GM21447 (cell line): ENCODE measurements around the gene RPL36AL.
"Not testable (repeated sequence)": the region's sequence is repeated elsewhere in the genome, so short reads cannot be mapped to it uniquely, and the experiment has no call there.

Source experiments
- ATAC-seq: cut with Tn5 transposase; IDR thresholded peaks from one replicate; pipeline ENCODE4 v1.9.1; 2021; ENCODE audit not compliant: unreplicated experiment

The RPL36AL gene

GRCh38 chr14:49620182-49621113 lies at the start of gene RPL36AL, which contains the start of gene MGAT2:
RPL36AL (minus strand) TSS chr14:49620626; CDS start chr14:49619104, 1,522 bp downstream.
MGAT2 (plus strand) TSS chr14:49620799; CDS start chr14:49621269, 470 bp downstream.
- ATAC-seq: peak; percentile 92

- ATAC-seq: no peak
Observed at GRCh38 chr14:49659526-49660455, 39.4 kb upstream of the RPL36AL start.

GRCh38 chr14:49657500-49657899 lies 37.1 kb upstream of the RPL36AL start:
- ATAC-seq: not testable (repeated sequence)

- no peak for ATAC-seq
Observed at GRCh38 chr14:49654511-49654910, 34.1 kb upstream of the RPL36AL start.

GRCh38 chr14:49653508-49653907 lies 33.1 kb upstream of the RPL36AL start:
- no peak for ATAC-seq

GRCh38 chr14:49642163-49642562 lies 21.7 kb upstream of the RPL36AL start:
- ATAC-seq: no peak

- ATAC-seq: no peak
Observed at GRCh38 chr14:49641697-49642129, 21.3 kb upstream of the RPL36AL start.

- no peak for ATAC-seq
Observed at GRCh38 chr14:49640540-49641417, 20.4 kb upstream of the RPL36AL start.

- ATAC-seq: no peak
Observed at GRCh38 chr14:49637534-49638078, 17.2 kb upstream of the RPL36AL start.

GRCh38 chr14:49636866-49637265 lies 16.4 kb upstream of the RPL36AL start:
- ATAC-seq: no peak

GRCh38 chr14:49634547-49635334 lies 14.3 kb upstream of the RPL36AL start, which contains the start of gene DNAAF2:
DNAAF2 (minus strand) TSS chr14:49635244; CDS start chr14:49635149, 95 bp downstream.
- ATAC-seq: peak; percentile 31

- ATAC-seq: peak; percentile 74
Observed at GRCh38 chr14:49633640-49634546, 13.5 kb upstream of the RPL36AL start.

GRCh38 chr14:49623941-49624839 lies 3.8 kb upstream of the RPL36AL start:
- ATAC-seq: no peak

- no peak for ATAC-seq
Observed at GRCh38 chr14:49623387-49623786, 3.0 kb upstream of the RPL36AL start.

GRCh38 chr14:49622022-49622607 lies 1.7 kb upstream of the RPL36AL start:
- no peak for ATAC-seq

- ATAC-seq: peak; percentile 18
Observed at GRCh38 chr14:49621114-49621881, 872 bp upstream of the RPL36AL start.
